Activated naive CD8-positive, alpha-beta T cell (primary cell): ENCODE data around the gene TCERG1L.

Source experiments
- H3K27ac Mint-ChIP-seq: one replicate; pipeline ENCODE4 v1.8.0; 2021; ENCODE audit warnings: mixed read lengths
- H3K27me3 Mint-ChIP-seq: one replicate; pipeline ENCODE4 v1.8.0; 2021; ENCODE audit warnings: mixed read lengths
- H3K36me3 Mint-ChIP-seq: one replicate; pipeline ENCODE4 v1.8.0; 2021; ENCODE audit warnings: mixed read lengths
- H3K4me1 Mint-ChIP-seq: one replicate; pipeline ENCODE4 v1.8.0; 2021; ENCODE audit warnings: low read depth, mixed read lengths
- H3K4me3 Mint-ChIP-seq: one replicate; pipeline ENCODE4 v1.8.0; 2021; ENCODE audit warnings: mild to moderate bottlenecking, mixed read lengths
- H3K9me3 Mint-ChIP-seq: one replicate; pipeline ENCODE4 v1.8.0; 2021; ENCODE audit warnings: low read depth, mixed read lengths

TCERG1L gene

DNA sequence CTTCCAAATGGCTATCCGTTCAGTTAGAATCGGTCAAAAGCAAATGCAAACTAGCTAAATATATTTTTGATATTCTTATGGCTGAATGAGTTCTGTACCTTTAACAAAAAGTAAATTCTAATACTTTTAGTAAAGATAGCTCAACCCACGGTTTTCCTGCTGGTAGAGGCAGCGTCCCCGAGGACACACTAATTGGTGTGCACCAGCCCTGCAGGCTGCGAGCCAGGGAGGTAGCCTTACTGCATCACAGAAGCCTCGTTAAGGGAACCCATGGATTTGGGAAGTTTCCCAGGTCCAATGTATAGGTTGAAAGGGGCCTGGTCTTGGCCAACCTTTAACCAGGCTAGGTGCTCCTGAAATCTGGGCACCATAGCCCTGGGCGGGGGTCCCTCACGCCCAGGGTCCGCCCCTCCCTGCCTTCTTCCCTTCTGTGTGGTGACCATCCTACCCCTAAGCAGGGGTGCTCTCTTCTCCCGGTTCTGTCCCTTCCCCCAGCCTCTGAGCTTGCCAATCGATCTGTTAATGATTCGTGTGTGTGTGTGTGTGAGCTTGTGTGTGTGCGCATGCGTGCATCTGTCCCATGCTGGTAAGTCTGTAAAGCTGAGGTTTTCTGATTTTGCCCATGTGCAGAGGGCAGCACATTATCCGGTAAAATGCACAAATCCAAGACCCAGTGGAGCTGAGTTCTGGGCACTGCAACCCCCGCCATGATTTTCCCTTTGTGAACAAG, 191.7 kb downstream of the TCERG1L start:
- H3K27ac Mint-ChIP-seq, result no peak overlapping the region

DNA sequence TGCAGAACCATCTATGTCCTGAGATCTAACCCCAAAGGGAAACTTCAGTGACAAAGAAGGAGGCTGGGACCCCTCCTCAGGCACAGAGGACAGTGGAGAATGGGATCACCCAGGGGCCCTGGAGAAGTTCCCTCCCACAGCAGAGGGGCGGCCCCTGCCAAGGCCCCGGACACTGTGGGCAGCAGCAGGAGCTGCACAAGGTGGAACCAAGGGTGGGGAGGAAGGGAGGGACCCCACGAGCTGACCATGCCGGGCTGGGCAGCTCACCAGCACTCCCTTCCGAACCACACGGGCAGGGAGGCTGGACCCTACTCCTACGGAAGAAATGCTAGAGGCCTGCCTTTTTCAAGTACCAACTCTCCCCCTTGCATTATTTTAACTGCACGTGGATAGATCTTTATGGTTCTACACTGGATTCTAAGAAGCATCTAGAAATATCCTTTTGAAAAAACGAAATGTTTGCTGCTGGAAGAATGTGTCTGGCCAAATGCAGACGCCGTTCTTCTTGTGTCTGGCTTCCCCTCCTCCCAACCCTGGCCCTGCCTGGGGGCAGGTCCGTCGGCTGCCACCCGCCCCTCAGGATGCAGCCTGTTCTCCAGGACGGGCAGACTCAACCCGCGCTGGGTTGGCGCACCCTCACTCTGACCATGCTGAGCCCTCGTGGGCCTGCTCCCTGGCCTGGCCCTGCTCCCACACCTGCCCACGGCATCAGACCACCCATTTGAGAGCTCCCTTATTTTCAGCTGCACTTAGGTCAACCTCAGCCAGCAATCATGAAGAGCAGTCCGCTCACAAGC, 193.9 kb downstream of the TCERG1L start:
- no peaks in the 10 kb centered on the region for H3K27me3 Mint-ChIP-seq
- peaks cover 1% of the 10 kb centered on the region for H3K4me1 Mint-ChIP-seq
- no peak overlapping the region for H3K27ac Mint-ChIP-seq

More for the DNA sequence above, 191.7 kb downstream of the TCERG1L start:
- H3K36me3 Mint-ChIP-seq, result no peaks in the 10 kb centered on the region
- no peaks in the 10 kb centered on the region for H3K9me3 Mint-ChIP-seq
- H3K4me1 Mint-ChIP-seq, result no peaks in the 10 kb centered on the region
- H3K4me3 Mint-ChIP-seq, result no peak overlapping the region
- no peaks in the 10 kb centered on the region for H3K27me3 Mint-ChIP-seq

DNA sequence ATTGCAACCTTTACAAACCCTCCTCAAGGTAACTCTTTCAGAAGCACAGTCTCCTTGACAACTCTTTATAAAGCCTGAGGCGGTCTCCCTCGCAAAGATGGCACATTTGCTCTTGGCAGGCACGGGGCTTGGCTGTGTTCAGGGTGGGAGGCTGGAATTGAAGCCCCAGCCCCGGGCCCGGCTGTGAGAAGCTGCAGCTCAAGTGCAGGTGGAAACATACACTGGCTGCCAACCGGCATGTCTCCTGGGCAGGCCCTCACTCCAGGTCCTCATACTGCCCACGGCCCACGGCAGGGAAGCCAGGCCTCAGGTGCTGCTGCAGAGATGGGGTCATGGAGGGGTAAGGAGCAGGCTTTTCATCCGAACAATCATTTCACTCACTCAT, 194.5 kb downstream of the TCERG1L start:
- Mint-ChIP-seq H3K9me3 (no peaks in the 10 kb centered on the region), H3K27ac (no peak overlapping the region), H3K27me3 (no peaks in the 10 kb centered on the region), H3K4me3 (no peak overlapping the region), H3K4me1 (peaks cover 1% of the 10 kb centered on the region), H3K36me3 (no peaks in the 10 kb centered on the region)

More for the DNA sequence above, 193.9 kb downstream of the TCERG1L start:
- Mint-ChIP-seq H3K9me3 (no peaks in the 10 kb centered on the region), H3K4me3 (no peak overlapping the region), H3K36me3 (no peaks in the 10 kb centered on the region)

DNA sequence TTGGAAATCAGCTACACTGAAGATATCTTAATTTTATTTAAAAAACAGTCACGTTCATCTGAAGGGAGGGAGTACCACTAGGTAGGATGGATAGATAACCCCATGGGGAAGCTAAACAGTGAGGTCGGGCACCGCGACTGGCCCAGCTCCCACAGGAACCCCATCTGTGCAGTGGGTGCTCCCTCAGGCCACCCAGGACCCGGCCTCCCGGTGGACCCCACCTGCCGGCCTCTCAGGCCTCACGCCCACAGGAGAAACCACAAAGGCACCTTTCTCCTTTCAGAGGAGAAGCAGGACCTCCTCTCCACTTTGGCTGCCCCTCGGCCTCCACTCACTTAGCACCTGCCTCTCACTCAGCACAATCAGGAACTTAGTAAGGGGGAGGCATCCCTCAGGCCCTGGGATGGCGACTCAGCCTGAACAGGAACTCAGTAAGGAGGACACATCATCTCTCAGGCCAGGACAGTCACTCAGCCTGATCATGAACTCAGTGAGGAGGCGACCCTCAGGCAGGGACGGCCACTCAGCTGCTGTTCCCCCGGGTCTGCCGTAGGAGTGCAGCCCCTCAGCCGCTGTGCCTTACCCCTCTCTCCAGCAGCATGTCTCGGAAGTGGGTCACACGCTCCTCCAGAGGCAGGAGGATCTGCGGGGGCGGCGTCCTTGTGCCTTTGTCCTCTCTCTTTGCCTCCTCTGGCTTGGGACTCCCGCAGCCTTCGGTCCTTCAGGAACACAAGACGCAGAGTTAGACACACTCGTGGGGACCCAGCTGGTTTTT, 195.1 kb downstream of the TCERG1L start:
- H3K27ac Mint-ChIP-seq, result no peak overlapping the region
- peaks cover 1% of the 10 kb centered on the region for H3K4me1 Mint-ChIP-seq
- H3K27me3 Mint-ChIP-seq, result no peaks in the 10 kb centered on the region
- H3K9me3 Mint-ChIP-seq, result no peaks in the 10 kb centered on the region
- no peaks in the 10 kb centered on the region for H3K36me3 Mint-ChIP-seq
- no peak overlapping the region for H3K4me3 Mint-ChIP-seq

DNA sequence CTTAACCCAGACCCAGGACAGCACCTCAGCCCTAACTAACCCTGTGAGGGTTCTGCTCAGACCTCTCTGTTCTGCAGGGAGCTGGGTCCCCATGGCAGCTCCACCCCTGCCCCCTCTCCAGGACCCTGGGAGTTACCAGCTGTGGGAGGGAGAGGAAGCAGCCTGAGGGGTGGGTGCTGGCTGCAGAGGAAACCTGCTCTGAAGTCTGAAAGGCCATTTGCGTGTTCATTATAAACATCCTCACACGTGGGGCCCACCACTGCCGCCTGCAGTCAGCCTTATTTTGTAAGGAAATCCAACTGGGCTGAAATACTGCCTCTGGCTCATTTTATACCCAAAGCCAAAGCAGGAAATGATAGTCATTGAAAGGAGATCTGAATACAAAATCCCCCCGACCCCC, 195.7 kb downstream of the TCERG1L start:
- Mint-ChIP-seq H3K27ac (no peak overlapping the region), H3K4me3 (no peak overlapping the region), H3K27me3 (no peaks in the 10 kb centered on the region), H3K4me1 (peaks cover 1% of the 10 kb centered on the region), H3K9me3 (no peaks in the 10 kb centered on the region), H3K36me3 (no peaks in the 10 kb centered on the region)

DNA sequence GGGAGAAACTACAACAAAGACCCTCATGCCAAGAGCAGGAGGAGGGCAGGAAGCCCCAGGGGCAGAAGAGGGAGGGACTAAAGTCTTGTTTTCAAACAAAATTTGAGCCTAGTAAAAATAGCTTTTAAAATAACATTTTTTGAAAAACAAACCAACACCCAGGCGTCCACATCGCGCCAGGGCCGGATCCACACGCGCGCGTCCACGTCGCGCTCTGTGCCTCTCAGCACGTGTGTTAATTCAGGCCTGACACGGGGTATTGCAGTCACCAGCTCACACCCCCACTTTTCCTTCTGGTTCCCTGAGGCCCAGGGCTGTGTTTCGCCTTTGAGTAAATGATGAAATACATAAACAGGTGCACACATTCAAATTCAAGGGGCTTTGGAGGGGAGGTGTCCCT, 196.2 kb downstream of the TCERG1L start:
- Mint-ChIP-seq H3K36me3 (no peaks in the 10 kb centered on the region), H3K27me3 (no peaks in the 10 kb centered on the region), H3K4me1 (peaks cover 1% of the 10 kb centered on the region), H3K4me3 (no peak overlapping the region), H3K27ac (no peak overlapping the region), H3K9me3 (no peaks in the 10 kb centered on the region)

DNA sequence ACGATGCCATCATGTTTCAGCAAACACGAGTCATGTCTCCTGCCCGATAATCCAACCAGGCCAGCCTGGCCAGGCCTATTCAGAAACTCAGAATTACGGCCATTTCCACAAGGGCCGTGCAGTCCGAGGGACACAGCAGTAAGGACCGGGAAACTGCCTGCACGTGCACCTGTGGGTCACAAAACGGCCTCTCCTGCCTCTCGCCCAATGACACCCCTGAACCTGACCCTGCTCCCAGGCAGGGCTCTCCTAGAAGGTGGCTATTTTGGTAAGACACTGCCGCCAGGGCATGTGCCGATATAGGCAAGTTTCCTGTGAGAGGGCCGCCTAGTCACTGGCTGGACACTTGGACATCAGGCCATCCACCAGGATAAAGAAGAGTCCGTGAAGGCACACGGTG, 196.7 kb downstream of the TCERG1L start:
- H3K36me3 Mint-ChIP-seq, result no peaks in the 10 kb centered on the region
- H3K9me3 Mint-ChIP-seq, result no peaks in the 10 kb centered on the region
- no peak overlapping the region for H3K27ac Mint-ChIP-seq
- H3K27me3 Mint-ChIP-seq, result no peaks in the 10 kb centered on the region
- no peak overlapping the region for H3K4me3 Mint-ChIP-seq
- peaks cover 1% of the 10 kb centered on the region for H3K4me1 Mint-ChIP-seq

DNA sequence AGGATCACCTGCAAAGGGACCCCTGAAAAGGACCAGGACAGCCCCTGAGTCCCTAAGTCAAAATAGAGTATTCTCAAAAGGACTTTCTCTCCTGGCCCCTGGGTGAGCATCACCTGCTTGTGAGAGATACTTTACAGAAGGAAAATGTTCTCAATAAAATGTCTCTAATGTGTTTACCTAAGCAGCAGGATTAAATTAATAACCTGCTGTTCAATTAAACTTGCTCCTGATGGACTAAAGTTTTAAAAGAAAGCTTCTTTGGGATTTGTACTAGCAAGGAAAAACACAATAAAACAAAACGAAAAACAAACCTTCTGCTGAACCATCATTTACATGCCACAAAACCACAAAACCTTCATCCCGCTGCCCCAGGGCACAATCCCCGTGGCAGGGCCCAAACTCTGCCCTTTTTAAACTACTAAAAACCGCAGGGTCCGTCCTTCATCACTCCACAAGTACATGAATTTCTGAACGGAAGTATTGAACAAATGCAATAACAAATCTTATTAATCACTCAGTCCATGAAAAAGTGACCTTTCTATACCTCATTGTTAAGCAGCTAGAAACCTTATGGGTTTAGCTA, 197.7 kb downstream of the TCERG1L start:
- H3K27me3 Mint-ChIP-seq, result no peaks in the 10 kb centered on the region
- no peak overlapping the region for H3K27ac Mint-ChIP-seq
- no peaks in the 10 kb centered on the region for H3K36me3 Mint-ChIP-seq
- peaks cover 1% of the 10 kb centered on the region for H3K4me1 Mint-ChIP-seq
- no peaks in the 10 kb centered on the region for H3K9me3 Mint-ChIP-seq
- H3K4me3 Mint-ChIP-seq, result no peak overlapping the region

DNA sequence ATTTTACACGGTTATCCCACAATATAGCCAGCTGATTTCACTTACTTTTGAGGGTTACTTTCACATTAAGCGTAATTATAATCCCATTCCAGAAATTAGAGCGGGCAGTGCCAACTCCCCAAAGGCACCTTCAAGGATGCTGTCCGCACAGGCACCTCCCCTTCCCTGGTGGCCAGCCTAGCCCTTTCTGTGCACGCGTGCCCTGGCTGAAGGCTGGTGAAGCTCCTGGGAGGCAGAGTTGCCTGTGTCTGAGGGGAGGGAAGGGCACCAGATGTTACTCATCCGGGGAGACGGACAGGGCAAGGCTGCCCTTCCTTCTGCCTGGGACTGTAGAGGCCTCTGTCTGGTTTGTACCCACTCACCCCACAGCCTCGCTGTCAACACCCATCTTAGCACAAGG, 198.4 kb downstream of the TCERG1L start:
- Mint-ChIP-seq H3K27ac (no peak overlapping the region), H3K9me3 (no peaks in the 10 kb centered on the region), H3K27me3 (no peaks in the 10 kb centered on the region), H3K4me3 (no peak overlapping the region), H3K4me1 (peaks cover 1% of the 10 kb centered on the region), H3K36me3 (no peaks in the 10 kb centered on the region)

DNA sequence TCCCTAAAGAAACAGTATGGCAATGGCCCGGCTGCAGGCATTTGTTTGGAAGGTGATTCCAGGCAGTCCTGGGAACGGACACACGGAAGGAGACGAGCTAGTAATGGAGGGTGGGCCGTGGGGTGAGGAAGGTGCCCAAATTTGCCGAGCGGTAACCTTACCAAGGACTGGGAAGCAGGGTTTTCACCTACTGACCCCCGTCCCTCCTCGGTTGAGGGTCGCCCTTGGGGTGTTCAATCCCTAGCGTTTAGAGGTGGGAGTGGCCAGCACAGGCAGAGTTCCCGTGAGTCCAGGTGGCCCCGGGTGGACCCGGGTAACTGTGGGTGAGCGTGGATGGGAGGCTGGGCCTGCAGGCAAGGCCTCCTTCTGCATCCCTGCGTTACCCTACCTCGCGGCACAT, 198.8 kb downstream of the TCERG1L start:
- H3K27me3 Mint-ChIP-seq, result no peaks in the 10 kb centered on the region
- H3K9me3 Mint-ChIP-seq, result no peaks in the 10 kb centered on the region
- H3K4me1 Mint-ChIP-seq, result peaks cover 1% of the 10 kb centered on the region
- H3K36me3 Mint-ChIP-seq, result no peaks in the 10 kb centered on the region
- no peak overlapping the region for H3K4me3 Mint-ChIP-seq
- H3K27ac Mint-ChIP-seq, result no peak overlapping the region

DNA sequence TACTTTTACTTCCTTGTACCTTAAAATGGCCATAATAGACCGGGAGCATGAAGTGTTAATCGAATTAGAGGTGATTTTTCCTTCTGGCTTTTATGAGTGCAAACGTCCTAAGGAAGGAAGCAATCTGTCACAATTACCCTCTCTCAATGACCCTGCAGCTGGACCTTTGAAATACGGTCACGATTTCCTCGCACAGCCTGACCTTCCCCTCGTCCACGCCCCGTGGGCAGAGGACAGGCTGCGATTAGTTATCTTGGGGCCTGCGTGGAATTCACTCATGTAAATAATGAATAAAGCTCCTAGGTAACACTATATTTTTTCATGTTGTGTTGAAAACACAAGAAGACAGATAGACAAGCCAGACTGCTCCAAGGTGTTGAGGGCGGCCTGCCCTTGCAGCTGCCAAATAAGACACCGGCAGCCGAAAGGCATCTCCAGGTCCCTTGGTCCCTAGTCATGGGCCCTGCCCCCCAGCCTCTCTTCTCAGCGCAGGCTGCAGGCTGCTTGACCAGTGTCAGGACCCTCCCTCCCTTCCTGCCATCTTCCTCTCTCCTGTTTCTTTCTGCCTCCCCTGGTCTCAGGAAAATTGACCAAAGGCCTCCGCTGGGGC, 199.9 kb downstream of the TCERG1L start:
- no peak overlapping the region for H3K27ac Mint-ChIP-seq
- peaks cover 1% of the 10 kb centered on the region for H3K4me1 Mint-ChIP-seq
- no peaks in the 10 kb centered on the region for H3K9me3 Mint-ChIP-seq
- no peaks in the 10 kb centered on the region for H3K36me3 Mint-ChIP-seq
- H3K4me3 Mint-ChIP-seq, result no peak overlapping the region
- no peaks in the 10 kb centered on the region for H3K27me3 Mint-ChIP-seq

DNA sequence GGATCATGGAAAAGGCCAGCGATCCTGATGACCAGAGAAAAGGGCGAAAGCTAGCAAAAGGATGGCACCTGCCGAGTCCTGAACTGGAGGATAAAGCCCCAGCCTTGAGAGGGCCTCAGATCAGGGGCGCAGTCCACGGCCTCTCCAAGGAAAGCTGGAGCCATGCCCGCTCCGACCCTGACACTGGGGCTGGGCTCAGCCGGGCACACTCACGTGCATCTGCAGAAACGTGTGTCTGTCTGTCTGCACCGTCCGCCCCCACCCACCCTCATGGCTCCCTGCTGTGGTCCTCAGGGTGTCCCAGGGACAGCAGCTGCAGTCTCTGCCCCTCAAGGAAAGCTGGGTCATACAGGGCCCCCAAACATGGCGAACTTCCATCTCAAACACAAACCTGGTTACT, 200.5 kb downstream of the TCERG1L start:
- no peak overlapping the region for H3K4me3 Mint-ChIP-seq
- H3K27ac Mint-ChIP-seq, result no peak overlapping the region
- H3K27me3 Mint-ChIP-seq, result no peaks in the 10 kb centered on the region
- peaks cover 1% of the 10 kb centered on the region for H3K4me1 Mint-ChIP-seq
- no peaks in the 10 kb centered on the region for H3K36me3 Mint-ChIP-seq
- H3K9me3 Mint-ChIP-seq, result no peaks in the 10 kb centered on the region

DNA sequence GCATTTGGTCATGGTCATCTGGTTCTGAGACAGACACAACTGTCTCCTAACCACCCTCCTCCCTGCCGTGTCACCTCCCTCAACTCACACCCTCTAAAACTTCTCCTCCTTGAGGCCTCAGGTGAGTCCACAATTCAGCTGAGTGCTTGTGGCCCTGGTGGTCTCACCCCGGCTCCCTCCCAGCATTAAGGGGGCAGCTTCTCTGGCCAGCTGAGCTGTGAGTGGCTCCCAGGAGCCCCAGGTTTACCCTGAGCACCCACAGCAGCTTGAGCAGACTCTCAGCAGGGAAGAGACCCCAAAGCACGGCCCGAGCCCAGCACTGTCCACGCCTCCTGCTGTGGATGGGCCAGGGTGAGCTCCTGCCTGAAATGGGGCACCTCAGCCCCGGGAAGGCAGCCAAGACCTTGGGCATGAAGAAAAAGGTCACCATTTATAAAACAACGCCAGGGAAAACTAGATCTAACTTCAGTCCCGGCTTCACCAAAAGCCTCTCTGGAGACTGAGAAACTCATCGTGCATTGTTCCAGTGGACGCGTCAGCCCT, 201.2 kb downstream of the TCERG1L start:
- H3K27me3 Mint-ChIP-seq, result no peaks in the 10 kb centered on the region
- no peak overlapping the region for H3K27ac Mint-ChIP-seq
- no peaks in the 10 kb centered on the region for H3K36me3 Mint-ChIP-seq
- H3K4me1 Mint-ChIP-seq, result peaks cover 1% of the 10 kb centered on the region
- no peak overlapping the region for H3K4me3 Mint-ChIP-seq
- no peaks in the 10 kb centered on the region for H3K9me3 Mint-ChIP-seq

DNA sequence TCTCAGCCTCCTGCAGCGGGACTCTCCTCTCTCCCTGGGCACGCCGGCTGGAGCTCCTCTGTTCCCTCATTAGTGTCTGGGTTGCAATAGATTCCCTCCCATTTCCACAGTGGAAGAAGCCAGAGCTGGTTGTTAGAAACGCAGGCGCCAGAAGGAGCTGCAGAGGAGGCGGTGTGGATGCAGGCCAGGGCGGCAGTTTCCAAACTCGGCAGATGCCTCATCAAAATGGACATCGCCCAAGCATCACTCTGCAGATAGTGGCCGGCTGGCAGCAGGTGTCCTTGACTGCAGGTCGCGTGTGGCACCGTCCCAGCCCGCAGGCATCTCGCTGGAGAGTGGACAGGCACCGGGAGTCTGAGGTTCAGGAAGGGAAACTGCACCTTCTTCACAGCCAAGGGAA, 201.8 kb downstream of the TCERG1L start:
- H3K9me3 Mint-ChIP-seq, result no peaks in the 10 kb centered on the region
- peaks cover 1% of the 10 kb centered on the region for H3K4me1 Mint-ChIP-seq
- no peak overlapping the region for H3K27ac Mint-ChIP-seq
- H3K36me3 Mint-ChIP-seq, result no peaks in the 10 kb centered on the region
- H3K27me3 Mint-ChIP-seq, result no peaks in the 10 kb centered on the region
- no peak overlapping the region for H3K4me3 Mint-ChIP-seq
